HTERT RPE-1 (cell line): ENCODE measurements around the gene KLKB1.
"Not testable (repeated sequence)": the region's sequence is repeated elsewhere in the genome, so short reads cannot be mapped to it uniquely, and the experiment has no call there.

Source experiments
- in situ Hi-C: fragments of 300-500 bp; cut with MboI; formaldehyde crosslinking; loops from 4 replicates; pipeline ENCODE4 v1.14.3; 2020; ENCODE audit warnings: low sequenced_read_pairs

The KLKB1 gene

GRCh38 chr4:186226521-186227189 is 652 bp upstream of the KLKB1 start:
- in situ Hi-C loops, result no loop called here

GRCh38 chr4:186227744-186228513 is 622 bp downstream of the KLKB1 start:
- in situ Hi-C loops, result no loop called here

- in situ Hi-C loops, result no loop called here
These were observed 1.2 kb downstream of the KLKB1 start for GRCh38 chr4:186228514-186228894.

GRCh38 chr4:186234367-186234766 is 7.1 kb downstream of the KLKB1 start:
- in situ Hi-C loops, result no loop called here

- in situ Hi-C loops, result no loop called here
These were observed 8.8 kb downstream of the KLKB1 start for GRCh38 chr4:186236126-186236525.

GRCh38 chr4:186240452-186240847 is 13.1 kb downstream of the KLKB1 start:
- in situ Hi-C loops, result no loop called here

- in situ Hi-C loops, result no loop called here
These were observed 13.7 kb downstream of the KLKB1 start for GRCh38 chr4:186240848-186241491.

GRCh38 chr4:186241616-186242015 is 14.3 kb downstream of the KLKB1 start:
- in situ Hi-C loops, result no loop called here

GRCh38 chr4:186242031-186242430 is 14.7 kb downstream of the KLKB1 start:
- in situ Hi-C loops, result not testable (repeated sequence)

GRCh38 chr4:186243331-186243730 is 16.0 kb downstream of the KLKB1 start:
- in situ Hi-C loops, result no loop called here

GRCh38 chr4:186244835-186245234 is 17.5 kb downstream of the KLKB1 start:
- in situ Hi-C loops, result no loop called here

GRCh38 chr4:186247062-186247752 is 19.9 kb downstream of the KLKB1 start:
- in situ Hi-C loops, result not testable (repeated sequence)

GRCh38 chr4:186248643-186249042 is 21.3 kb downstream of the KLKB1 start:
- in situ Hi-C loops, result no loop called here

GRCh38 chr4:186249785-186250754 is 22.8 kb downstream of the KLKB1 start:
- in situ Hi-C loops, result no loop called here

- in situ Hi-C loops, result no loop called here
These were observed 23.5 kb downstream of the KLKB1 start for GRCh38 chr4:186250760-186251159.

- in situ Hi-C loops, result no loop called here
These were observed 27.8 kb downstream of the KLKB1 start for GRCh38 chr4:186255122-186255521.

GRCh38 chr4:186258216-186258811 is 31.0 kb downstream of the KLKB1 start:
- in situ Hi-C loops, result no loop called here

- in situ Hi-C loops, result no loop called here
These were observed 32.8 kb downstream of the KLKB1 start for GRCh38 chr4:186260117-186260503.

- in situ Hi-C loops, result no loop called here
These were observed 33.5 kb downstream of the KLKB1 start for GRCh38 chr4:186260504-186261448.
